IPS-20b (cell line): Measurements from ENCODE around the gene LHX5.

Experiments
- H3K27ac ChIP-seq: one replicate; pipeline ENCODE4 v1.5.1; 2013; ENCODE audit warnings: low read length
- H3K27me3 ChIP-seq: 2 replicates; pipeline ENCODE4 v1.6.1; 2013; ENCODE audit warnings: mild to moderate bottlenecking, low read length, inconsistent platforms; ENCODE audit not compliant: insufficient read depth
- H3K36me3 ChIP-seq: 2 replicates; pipeline ENCODE4 v1.6.1; 2013; ENCODE audit warnings: low read depth, mild to moderate bottlenecking, inconsistent platforms, low read length, moderate library complexity; ENCODE audit not compliant: insufficient read depth
- H3K4me1 ChIP-seq: 2 replicates; pipeline ENCODE4 v1.6.1; 2013; ENCODE audit warnings: mild to moderate bottlenecking, control low read depth, inconsistent platforms, low read length, moderate library complexity; ENCODE audit not compliant: insufficient read depth
- H3K4me3 ChIP-seq: 2 replicates; pipeline ENCODE4 v1.5.1; 2013; ENCODE audit warnings: mild to moderate bottlenecking, low read length, inconsistent platforms
- H3K9ac ChIP-seq: 2 replicates; pipeline ENCODE4 v1.6.1; 2013; ENCODE audit warnings: low read depth, mild to moderate bottlenecking, inconsistent platforms, low read length, moderate library complexity
- H3K9me3 ChIP-seq: 2 replicates; pipeline ENCODE4 v1.6.1; 2013; ENCODE audit warnings: mild to moderate bottlenecking, low read depth, low read length, inconsistent platforms; ENCODE audit not compliant: insufficient read depth

LHX5 gene

GRCh38 chr12:113418213-113418879, 53.3 kb downstream of the LHX5 start:
- Histone ChIP-seq H3K27ac (no peak overlapping the region), H3K9ac (no peak overlapping the region), H3K9me3 (no peaks in the 10 kb centered on the region), H3K4me3 (no peak overlapping the region), H3K27me3 (no peaks in the 10 kb centered on the region), H3K36me3 (no peaks in the 10 kb centered on the region), H3K4me1 (peaks cover 6% of the 10 kb centered on the region; the same call in 1 of the 2 replicates)

- Histone ChIP-seq H3K27me3 (no peaks in the 10 kb centered on the region), H3K36me3 (no peaks in the 10 kb centered on the region)
Measured at GRCh38 chr12:113416091-113416754, 55.4 kb downstream of the LHX5 start.

GRCh38 chr12:113414519-113415038, 57.1 kb downstream of the LHX5 start:
- Histone ChIP-seq H3K4me1 (no peaks in the 10 kb centered on the region), H3K27me3 (no peaks in the 10 kb centered on the region), H3K9me3 (no peaks in the 10 kb centered on the region), H3K4me3 (no peak overlapping the region), H3K9ac (no peak overlapping the region), H3K36me3 (no peaks in the 10 kb centered on the region), H3K27ac (no peak overlapping the region)

More at GRCh38 chr12:113416091-113416754, 55.4 kb downstream of the LHX5 start:
- no peak overlapping the region for H3K27ac ChIP-seq
- no peak overlapping the region for H3K9ac ChIP-seq
- no peaks in the 10 kb centered on the region for H3K4me1 ChIP-seq
- H3K4me3 ChIP-seq = no peak overlapping the region
- no peaks in the 10 kb centered on the region for H3K9me3 ChIP-seq

GRCh38 chr12:113413488-113413939, 58.2 kb downstream of the LHX5 start:
- Histone ChIP-seq H3K9me3 (no peaks in the 10 kb centered on the region), H3K27me3 (no peaks in the 10 kb centered on the region), H3K4me1 (no peaks in the 10 kb centered on the region), H3K27ac (no peak overlapping the region), H3K9ac (no peak overlapping the region), H3K36me3 (no peaks in the 10 kb centered on the region), H3K4me3 (no peak overlapping the region)
